Activated CD4-positive, alpha-beta memory T cell treated with anti-CD3 and anti-CD28 coated beads for 36 hours (primary cell): ENCODE results near the gene MYO1D. TPM values are rescaled to one million over a fixed set of nuclear protein-coding genes. Genes with fewer than 3 reads are reported as not detected.
"Not testable (repeated sequence)": the region's sequence is repeated elsewhere in the genome, so short reads cannot be mapped to it uniquely, and the experiment has no call there.

Experiments used
- CTCF ChIA-PET: fragments of 350-600 bp; sonication (Branson Sonifier 250); formaldehyde crosslinking; loops from one replicate; lab custom pipeline; 2021; ENCODE audit warnings: antibody characterized with exemption, inconsistent platforms; lab: Charles Lee
- POLR2A ChIA-PET: fragments of 350-600 bp; sonication (Branson Sonifier 250); formaldehyde crosslinking; loops from one replicate; lab custom pipeline; 2021; ENCODE audit warnings: antibody characterized with exemption; lab: Charles Lee
- DNase-seq: peaks from one replicate; pipeline ENCODE4 v3.0.0-alpha.2; 2020
- H3K27ac Mint-ChIP-seq: one replicate; pipeline ENCODE4 v1.8.0; 2021; ENCODE audit warnings: mixed read lengths
- H3K27me3 Mint-ChIP-seq: one replicate; pipeline ENCODE4 v1.8.0; 2021; ENCODE audit warnings: mixed read lengths
- H3K36me3 Mint-ChIP-seq: one replicate; pipeline ENCODE4 v1.8.0; 2021; ENCODE audit warnings: mixed read lengths
- H3K4me1 Mint-ChIP-seq: one replicate; pipeline ENCODE4 v1.8.0; 2021; ENCODE audit warnings: low read depth, mixed read lengths
- H3K4me3 Mint-ChIP-seq: one replicate; pipeline ENCODE4 v1.8.0; 2021; ENCODE audit warnings: mild to moderate bottlenecking, mixed read lengths
- H3K9me3 Mint-ChIP-seq: one replicate; pipeline ENCODE4 v1.8.0; 2021; ENCODE audit warnings: mixed read lengths
- intact Hi-C: fragments of 100-400 bp; cut with micrococcal nuclease; formaldehyde crosslinking; loops from one replicate; pipeline ENCODE4 v1.15.1; 2023
- total RNA-seq, 2 experiments: library from RNA; stranded (reverse); gene quantifications; one replicate each; pipeline ENCODE4 v1.2.3, GENCODE V29; 2021

The MYO1D gene
- total RNA-seq, 2 experiments from 2014 or later, result 13.5 to 18.9 TPM

DNA sequence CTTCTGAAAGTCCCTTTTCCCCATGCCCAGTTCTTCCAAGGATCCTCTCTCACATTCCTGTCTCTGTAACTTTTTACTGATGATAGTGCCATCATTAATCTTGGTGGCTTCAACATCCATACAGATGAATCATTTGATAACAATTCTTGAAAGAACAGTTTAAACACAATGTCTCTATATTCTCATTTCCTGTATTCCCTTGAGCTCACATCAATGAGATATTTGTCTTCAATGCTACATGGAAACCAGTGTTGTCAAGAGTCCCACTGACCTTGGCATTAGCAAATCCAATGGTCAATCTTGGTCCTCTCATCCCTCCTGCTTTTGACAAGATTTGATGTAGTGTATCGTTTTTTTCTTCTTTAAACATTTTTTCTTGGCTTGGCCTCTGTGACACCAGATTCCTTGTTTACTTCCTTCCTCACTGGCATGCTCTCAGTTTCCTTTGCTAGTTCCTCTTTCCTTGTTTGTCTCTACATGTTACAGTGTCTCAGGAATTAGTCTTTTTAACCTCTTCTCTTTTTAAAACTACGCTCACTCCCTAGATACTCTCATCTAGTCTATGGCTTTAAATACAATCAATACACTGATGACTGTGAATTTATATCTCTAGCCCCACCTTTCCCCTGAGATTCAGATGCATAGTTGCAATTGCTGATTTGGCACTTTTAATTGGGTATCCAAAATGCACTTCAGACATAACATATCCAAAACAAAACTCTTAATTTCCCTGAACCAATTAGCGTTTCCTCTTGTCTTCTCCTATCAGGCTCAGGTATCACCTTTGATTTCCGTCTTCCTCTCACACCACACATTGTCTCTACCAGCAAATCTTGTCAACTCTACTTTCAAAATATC is 134.0 kb downstream of the MYO1D start:
- no peak for DNase-seq
- CTCF ChIA-PET, result no interaction called here
- H3K27ac Mint-ChIP-seq, result no peak overlapping the region

GRCh38 chr17:32741381-32741780 is 135.5 kb downstream of the MYO1D start:
- Mint-ChIP-seq H3K27me3 (no peaks in the 10 kb centered on the region), H3K4me3 (no peak overlapping the region), H3K36me3 (peaks cover 7% of the 10 kb centered on the region), H3K4me1 (no peaks in the 10 kb centered on the region), H3K9me3 (no peaks in the 10 kb centered on the region), H3K27ac (no peak overlapping the region)
- DNase-seq, result no peak
- CTCF ChIA-PET, result no interaction called here
- POLR2A ChIA-PET, result no interaction called here
- intact Hi-C loops, result no loop called here

More for the DNA sequence above, 134.0 kb downstream of the MYO1D start:
- intact Hi-C loops, result no loop called here
- H3K27me3 Mint-ChIP-seq, result no peaks in the 10 kb centered on the region
- no peaks in the 10 kb centered on the region for H3K4me1 Mint-ChIP-seq
- POLR2A ChIA-PET, result interaction anchor here (0.5 kb wide), 1 partner anchor 576 kb away, joined by 5 read pairs; no protein-coding TSS in a partner anchor
- H3K36me3 Mint-ChIP-seq, result peaks cover 5% of the 10 kb centered on the region
- H3K9me3 Mint-ChIP-seq, result no peaks in the 10 kb centered on the region
- no peak overlapping the region for H3K4me3 Mint-ChIP-seq

DNA sequence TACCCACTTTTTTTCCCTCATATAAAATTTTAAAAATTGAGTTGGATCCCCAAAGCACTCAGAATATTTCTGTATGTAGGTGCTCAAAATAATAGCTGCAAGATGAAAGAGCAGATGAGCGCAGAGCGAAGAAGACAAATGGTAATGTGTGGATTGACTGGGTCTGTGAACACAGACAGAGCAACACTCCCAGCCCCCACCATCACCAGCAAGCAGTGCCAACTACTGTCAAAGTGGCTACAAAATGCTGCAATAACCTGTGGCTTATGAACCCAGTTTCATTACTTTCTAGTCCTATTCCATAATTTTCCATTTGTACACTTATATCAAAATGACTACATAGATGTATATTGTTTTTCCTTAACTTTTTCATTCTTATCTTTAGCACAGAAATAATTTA is 137.2 kb downstream of the MYO1D start:
- Mint-ChIP-seq H3K4me3 (no peak overlapping the region), H3K9me3 (no peaks in the 10 kb centered on the region), H3K27me3 (no peaks in the 10 kb centered on the region), H3K36me3 (peaks cover 12% of the 10 kb centered on the region), H3K27ac (no peak overlapping the region), H3K4me1 (no peaks in the 10 kb centered on the region)
- POLR2A ChIA-PET, result no interaction called here
- intact Hi-C loops, result no loop called here
- DNase-seq, result no peak
- CTCF ChIA-PET, result no interaction called here

- DNase-seq, H3K27me3 Mint-ChIP-seq, POLR2A ChIA-PET, CTCF ChIA-PET, H3K9me3 Mint-ChIP-seq, H3K4me3 Mint-ChIP-seq, H3K27ac Mint-ChIP-seq, intact Hi-C loops, H3K4me1 Mint-ChIP-seq: not testable (repeated sequence)
- H3K36me3 Mint-ChIP-seq, result peaks cover 12% of the 10 kb centered on the region
These were observed 137.8 kb downstream of the MYO1D start for GRCh38 chr17:32739151-32739550.

DNA sequence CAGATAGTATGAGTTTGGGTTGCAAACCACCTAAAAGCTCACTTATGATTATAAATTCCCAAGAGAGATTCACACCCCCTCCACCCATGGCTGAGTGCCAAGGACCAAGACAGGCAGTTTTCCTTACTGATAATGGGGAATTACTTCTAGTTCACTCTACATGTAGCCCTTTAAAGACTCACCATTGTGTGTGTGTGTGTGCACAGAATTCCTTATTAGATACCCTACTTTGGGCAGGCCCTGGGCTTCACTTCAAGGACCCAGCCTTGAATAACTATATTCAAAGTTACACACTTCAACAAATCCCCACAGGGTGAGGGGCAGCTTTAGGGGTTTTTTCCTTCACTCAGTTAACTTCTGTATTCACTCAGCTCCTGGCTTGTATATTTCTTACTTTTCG is 143.5 kb downstream of the MYO1D start:
- POLR2A ChIA-PET, result interaction anchor here (0.5 kb wide), 1 partner anchor 267 kb away, joined by 3 read pairs; no protein-coding TSS in a partner anchor
- H3K27me3 Mint-ChIP-seq, result no peaks in the 10 kb centered on the region
- H3K4me1 Mint-ChIP-seq, result no peaks in the 10 kb centered on the region
- H3K4me3 Mint-ChIP-seq, result no peak overlapping the region
- CTCF ChIA-PET, result no interaction called here
- H3K36me3 Mint-ChIP-seq, result peaks cover 13% of the 10 kb centered on the region
- peaks cover 6% of the 10 kb centered on the region for H3K9me3 Mint-ChIP-seq
- no peak for DNase-seq
- intact Hi-C loops, result no loop called here
- H3K27ac Mint-ChIP-seq, result no peak overlapping the region

GRCh38 chr17:32732900-32733299 is 144.0 kb downstream of the MYO1D start:
- Mint-ChIP-seq H3K9me3 (peaks cover 6% of the 10 kb centered on the region), H3K36me3 (peaks cover 13% of the 10 kb centered on the region), H3K27me3 (no peaks in the 10 kb centered on the region), H3K4me1 (no peaks in the 10 kb centered on the region), H3K4me3 (no peak overlapping the region), H3K27ac (no peak overlapping the region)
- DNase-seq, result no peak
- ChIA-PET POLR2A (no interaction called here), CTCF (no interaction called here)
- intact Hi-C loops, result no loop called here

DNA sequence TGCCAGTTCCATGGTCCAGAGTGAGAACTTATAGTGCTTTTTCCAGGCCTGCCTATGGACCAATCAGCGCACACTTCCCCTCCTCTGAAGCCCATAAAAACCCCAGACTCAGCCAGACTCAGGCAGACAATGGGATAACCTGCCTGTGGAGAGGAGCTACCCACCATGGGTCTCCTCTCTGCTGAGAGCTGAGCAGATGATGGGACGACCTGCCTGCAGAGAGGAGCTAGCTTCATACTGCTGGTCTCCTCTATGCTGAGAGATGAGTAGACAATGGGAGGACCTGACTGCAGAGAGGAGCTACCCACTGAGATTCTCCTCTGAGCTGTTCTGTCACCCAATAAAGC is 144.7 kb downstream of the MYO1D start:
- DNase-seq, result no peak
- Mint-ChIP-seq H3K4me1 (no peaks in the 10 kb centered on the region), H3K9me3 (peaks cover 6% of the 10 kb centered on the region), H3K27me3 (no peaks in the 10 kb centered on the region), H3K27ac (no peak overlapping the region), H3K36me3 (peaks cover 13% of the 10 kb centered on the region), H3K4me3 (no peak overlapping the region)
- ChIA-PET CTCF (no interaction called here), POLR2A (no interaction called here)
- intact Hi-C loops, result no loop called here

GRCh38 chr17:32731556-32732295 is 145.2 kb downstream of the MYO1D start:
- Mint-ChIP-seq H3K9me3 (peaks cover 6% of the 10 kb centered on the region), H3K27ac (no peak overlapping the region), H3K4me3 (no peak overlapping the region), H3K4me1 (no peaks in the 10 kb centered on the region), H3K36me3 (peaks cover 11% of the 10 kb centered on the region), H3K27me3 (no peaks in the 10 kb centered on the region)
- ChIA-PET CTCF (no interaction called here), POLR2A (no interaction called here)
- intact Hi-C loops, result no loop called here
- DNase-seq, result no peak

DNA sequence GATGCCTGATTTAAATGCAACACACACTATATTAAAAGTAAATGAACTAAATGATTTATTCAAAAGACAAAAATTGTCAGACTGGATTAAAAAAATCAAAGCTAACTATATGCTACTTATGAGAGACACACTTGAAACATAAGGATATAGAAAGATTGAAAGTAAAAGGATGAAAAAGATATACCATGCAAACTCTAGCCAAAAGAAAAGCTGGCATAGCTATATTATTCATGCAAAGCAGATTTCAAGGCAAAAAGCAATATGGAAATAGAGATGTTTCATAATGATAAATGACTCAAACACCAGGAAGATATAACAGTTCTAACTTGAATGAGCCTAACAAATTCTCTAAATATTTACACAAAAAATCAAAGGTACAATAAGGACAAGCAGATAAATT is 149.2 kb downstream of the MYO1D start:
- POLR2A ChIA-PET, result no interaction called here
- Mint-ChIP-seq H3K27ac (no peak overlapping the region), H3K4me3 (no peak overlapping the region), H3K36me3 (peaks cover 14% of the 10 kb centered on the region), H3K4me1 (no peaks in the 10 kb centered on the region), H3K9me3 (peaks cover 13% of the 10 kb centered on the region), H3K27me3 (no peaks in the 10 kb centered on the region)
- intact Hi-C loops, result no loop called here
- CTCF ChIA-PET, result interaction anchor here (1.2 to 1.4 kb wide), 2 partner anchors 68 to 150 kb away, joined by 3 to 4 read pairs; no protein-coding TSS in a partner anchor
- no peak for DNase-seq

DNA sequence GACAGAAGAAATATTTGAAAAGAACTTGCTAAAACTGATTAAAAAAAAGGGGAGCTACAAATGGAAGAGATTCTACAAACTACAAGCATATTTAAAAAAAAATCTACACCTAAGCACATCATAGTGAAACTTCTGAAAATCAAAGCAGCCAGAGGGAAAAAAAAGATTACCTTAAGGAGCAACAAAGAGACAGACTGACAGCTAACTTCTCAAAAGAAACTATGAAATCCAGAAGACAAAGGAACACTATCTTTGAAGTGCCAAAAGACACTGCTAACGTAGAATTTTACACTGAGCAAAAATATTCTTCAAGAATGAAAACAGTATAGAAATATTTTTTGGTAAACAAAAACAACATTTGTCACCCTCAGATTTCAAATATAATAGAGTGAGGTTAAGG is 151.2 kb downstream of the MYO1D start:
- Mint-ChIP-seq H3K4me3 (no peak overlapping the region), H3K27me3 (no peaks in the 10 kb centered on the region), H3K27ac (no peak overlapping the region), H3K9me3 (peaks cover 8% of the 10 kb centered on the region), H3K36me3 (peaks cover 12% of the 10 kb centered on the region), H3K4me1 (no peaks in the 10 kb centered on the region)
- POLR2A ChIA-PET, result no interaction called here
- intact Hi-C loops, result no loop called here
- DNase-seq, result no peak
- CTCF ChIA-PET, result no interaction called here

DNA sequence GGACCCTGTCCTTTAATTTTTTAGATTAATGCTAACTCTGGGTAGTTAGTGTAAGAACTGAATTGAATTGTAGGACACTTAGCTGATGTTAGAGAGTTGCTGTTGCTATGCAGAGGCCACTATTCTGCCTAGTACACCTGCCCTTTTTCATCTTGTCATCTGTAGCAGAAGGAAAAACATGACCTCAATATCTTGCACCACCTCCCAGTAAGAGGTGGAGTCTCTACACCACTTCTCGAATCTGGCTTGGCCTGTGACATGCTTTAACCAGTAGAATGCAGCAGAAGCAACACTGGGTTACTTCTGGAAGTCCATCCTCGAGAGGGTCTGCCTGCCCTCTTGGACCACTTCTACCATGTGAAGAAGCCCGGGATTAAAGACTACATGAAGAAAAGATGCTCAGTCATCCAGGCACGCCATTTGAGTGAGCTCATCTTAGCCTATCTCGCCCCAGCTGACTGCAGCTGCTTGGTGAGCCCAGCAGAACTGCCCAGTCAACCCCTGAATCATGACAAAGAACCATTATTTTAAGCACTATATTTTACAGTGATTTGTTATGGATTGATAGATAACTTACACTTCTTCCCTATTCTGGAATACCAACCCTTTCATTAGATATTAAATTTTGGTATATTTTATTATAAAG is 153.5 kb downstream of the MYO1D start:
- Mint-ChIP-seq H3K36me3 (peaks cover 15% of the 10 kb centered on the region), H3K27ac (no peak overlapping the region), H3K9me3 (peaks cover 8% of the 10 kb centered on the region), H3K27me3 (no peaks in the 10 kb centered on the region), H3K4me3 (no peak overlapping the region), H3K4me1 (no peaks in the 10 kb centered on the region)
- ChIA-PET CTCF (interaction anchor here (1.4 kb wide), 1 partner anchor 64 kb away, joined by 4 read pairs; no protein-coding TSS in a partner anchor), POLR2A (no interaction called here)
- intact Hi-C loops, result no loop called here
- no peak for DNase-seq

- intact Hi-C loops, result no loop called here
- no peak for DNase-seq
- CTCF ChIA-PET, result interaction anchor here (1.4 kb wide), 1 partner anchor 63 kb away, joined by 4 read pairs; no protein-coding TSS in a partner anchor
- no peaks in the 10 kb centered on the region for H3K27me3 Mint-ChIP-seq
- H3K36me3 Mint-ChIP-seq, result peaks cover 15% of the 10 kb centered on the region
- no peak overlapping the region for H3K4me3 Mint-ChIP-seq
- H3K27ac Mint-ChIP-seq, result no peak overlapping the region
- H3K9me3 Mint-ChIP-seq, result peaks cover 8% of the 10 kb centered on the region
- no peaks in the 10 kb centered on the region for H3K4me1 Mint-ChIP-seq
- POLR2A ChIA-PET, result interaction anchor here (0.6 kb wide), 1 partner anchor 25 kb away, joined by 3 read pairs; no protein-coding TSS in a partner anchor
These were observed 154.2 kb downstream of the MYO1D start for GRCh38 chr17:32722733-32723132.
